GM18867 (cell line): ENCODE data around the gene PMIS2.

Experiments used
- ATAC-seq: cut with Tn5 transposase; IDR thresholded peaks from one replicate; pipeline ENCODE4 v1.9.1; 2021; ENCODE audit warnings: mild to moderate bottlenecking, moderate library complexity; ENCODE audit not compliant: unreplicated experiment

Gene PMIS2

DNA sequence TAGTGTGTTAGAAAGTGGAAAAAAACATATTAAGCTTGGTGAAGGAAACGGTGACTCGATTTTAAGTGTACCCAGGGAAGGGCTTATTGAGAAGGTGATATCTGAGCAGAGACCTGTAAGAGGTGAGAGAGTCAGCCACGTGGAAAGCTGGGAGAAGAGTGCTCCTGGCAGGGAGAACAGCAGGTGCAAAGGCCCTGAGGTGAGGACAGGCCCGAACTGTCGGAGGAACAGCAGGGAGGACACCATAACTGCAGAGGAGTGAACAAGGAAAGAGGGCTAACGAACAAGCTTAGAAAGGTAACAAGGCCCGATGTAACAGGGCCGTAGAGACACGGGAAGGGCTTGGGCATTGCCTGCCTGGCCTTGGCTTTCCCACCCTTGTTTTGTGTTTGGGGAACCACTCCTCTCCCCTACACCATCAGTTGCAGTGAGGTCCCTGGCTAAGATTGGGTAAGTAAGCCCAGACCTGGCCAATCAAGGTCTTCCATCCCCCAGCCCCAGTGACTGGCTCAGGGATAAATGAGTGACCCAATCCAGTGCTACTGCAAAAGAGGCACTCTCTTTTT is 29.9 kb upstream of the PMIS2 start:
- ATAC-seq, result no peak

DNA sequence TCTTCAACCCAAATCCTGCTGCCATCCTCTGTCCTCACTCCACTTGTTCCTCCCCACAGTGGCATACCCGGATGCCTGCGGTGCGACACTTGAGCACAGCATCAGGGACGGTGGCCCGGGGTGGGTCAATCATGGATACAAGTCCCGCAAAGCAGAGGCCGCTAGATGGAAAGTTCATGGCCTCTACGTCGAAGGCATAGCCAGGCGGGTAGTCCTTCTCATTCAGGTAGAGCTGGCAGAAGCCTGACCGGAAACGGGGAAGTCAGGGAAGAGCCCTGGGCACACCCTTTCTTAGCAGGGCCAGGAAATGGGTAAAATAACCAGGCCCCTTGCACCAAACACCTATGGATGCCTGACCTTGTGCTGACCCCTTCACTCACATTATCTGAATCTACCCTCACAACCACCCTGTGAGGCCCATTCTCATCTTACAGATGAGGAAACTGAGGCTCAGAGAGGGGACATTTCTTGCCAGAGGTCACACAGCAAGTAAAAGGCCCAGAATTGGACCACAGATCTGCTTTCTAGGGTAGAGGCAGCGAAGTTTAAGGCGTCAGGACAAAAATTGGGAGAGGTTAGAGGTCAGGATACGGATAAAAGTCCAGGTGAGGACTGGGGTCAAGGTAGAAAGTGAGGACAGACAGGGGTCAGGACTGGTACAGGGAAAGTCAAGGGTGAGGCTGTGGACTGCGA is 29.0 kb upstream of the PMIS2 start:
- ATAC-seq, result no peak

DNA sequence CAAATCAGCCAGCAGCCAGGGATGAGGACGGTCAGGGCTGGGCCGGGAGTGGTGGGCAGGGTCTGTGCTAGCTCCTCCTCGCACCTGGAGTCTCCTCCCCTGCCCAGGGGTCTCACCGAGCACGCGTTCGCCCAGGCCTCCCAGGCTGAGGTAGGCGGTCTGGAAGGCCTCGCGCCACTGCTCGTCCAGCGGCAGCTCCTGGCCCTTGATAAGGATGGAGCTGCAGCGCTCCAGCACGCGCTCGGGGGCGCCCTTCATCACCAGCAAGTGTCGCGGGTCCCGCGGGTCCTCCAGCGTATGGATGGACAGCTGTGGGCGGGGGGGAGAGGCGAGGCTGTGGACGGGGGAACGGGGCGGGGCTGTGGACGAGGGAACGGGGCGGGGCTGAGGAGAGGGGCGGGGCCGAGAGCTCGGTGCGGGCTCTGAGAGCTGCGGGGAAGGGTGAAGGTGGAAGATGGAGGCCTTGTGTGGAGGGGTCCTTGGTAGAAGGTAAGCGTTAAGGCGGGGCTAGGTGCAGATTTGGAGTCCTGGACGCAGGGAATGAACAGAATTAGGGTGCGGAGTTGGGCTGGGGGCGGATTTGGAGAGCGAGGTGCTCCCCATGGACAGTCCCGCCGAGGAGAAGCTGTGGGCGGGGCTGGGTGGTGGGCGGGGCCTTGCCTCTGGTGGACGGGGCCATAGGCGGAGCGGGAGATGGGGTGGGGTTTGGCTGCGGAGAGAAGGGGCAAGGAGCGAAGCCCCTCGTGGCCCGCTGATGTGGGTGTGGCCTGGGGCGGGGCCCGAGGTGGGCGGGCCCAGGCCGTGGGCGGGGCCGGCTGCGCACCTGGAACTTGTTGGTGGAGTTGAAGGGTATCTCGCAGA is 28.2 kb upstream of the PMIS2 start:
- ATAC-seq, result no peak

DNA sequence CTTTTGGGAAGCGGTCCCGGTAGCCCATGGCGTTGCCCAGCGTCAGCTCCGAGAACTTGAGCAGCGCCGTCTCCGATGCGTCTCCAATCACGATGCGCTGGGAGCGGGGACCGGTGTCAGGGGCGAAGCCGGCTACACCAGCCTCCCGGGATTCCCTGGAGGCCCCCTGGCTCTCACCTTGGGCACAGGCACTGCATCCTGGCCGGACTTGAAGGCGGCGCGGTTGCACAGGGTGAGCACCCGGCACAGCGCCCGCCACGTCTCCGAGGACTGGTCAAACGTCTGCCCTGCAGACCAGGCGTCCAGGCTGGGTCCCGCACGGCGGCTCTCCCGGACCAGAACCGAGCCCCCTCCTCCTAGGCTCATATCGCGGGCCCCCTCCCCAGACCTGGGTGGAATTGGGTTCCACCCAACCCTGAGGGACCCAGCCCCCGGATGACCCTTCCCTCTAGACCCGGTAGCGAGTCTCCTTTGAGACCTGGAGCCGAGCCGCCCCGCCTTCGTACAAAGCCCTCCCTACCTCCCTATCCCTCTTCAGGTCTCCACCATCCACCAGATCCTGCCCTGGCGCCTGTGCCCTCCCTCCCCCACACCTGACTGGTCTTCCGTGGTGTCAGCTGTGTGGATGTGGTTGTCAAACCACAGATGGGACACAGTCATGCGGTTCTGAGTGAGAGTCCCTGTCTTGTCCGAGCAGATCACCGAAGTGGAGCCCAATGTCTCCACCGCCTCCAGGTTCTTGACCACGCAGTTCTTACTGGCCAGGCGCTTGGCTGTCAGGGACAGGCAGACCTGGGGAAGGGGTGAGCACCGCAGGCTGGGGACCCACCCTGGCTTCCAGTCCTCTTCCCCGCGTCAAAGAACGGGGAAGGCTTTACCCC is 27.3 kb upstream of the PMIS2 start:
- ATAC-seq, result no peak

DNA sequence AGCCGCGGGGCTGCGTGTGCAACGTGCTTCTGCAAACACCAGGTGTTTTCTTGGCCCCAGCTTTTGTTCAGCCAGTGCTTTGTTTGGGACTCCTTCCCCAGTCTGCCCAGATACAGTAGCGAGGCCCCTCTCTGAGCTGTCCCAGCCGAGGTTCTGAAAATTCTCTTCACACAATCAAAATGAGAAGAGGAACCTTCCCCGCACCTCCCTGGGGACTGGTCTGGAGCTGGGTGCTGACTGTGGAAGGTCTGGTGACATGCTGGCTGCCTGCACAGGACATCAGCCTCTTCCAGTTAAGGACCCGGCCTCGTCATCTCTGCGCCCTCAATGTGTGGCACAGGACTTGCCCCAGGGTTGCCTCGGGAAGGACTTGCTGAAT is 26.7 kb upstream of the PMIS2 start:
- peak; percentile 50 for ATAC-seq

DNA sequence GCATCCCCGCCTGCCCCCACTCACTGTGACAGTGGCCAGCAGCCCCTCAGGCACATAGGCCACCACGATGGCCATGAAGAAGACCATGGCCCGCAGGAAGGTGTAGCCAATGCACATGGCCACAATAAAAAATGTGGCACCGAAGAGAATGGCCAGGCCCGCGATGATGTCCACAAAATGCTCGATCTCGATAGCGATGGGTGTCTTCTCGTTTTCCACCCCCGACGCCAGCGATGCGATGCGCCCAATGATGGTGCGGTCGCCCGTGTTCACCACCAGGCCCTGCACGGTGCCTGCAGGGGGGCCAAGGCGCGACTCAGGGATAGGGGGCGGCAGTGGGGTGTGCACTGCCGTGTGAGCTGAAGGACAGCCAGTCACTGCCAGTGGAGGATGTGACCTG is 26.2 kb upstream of the PMIS2 start:
- no peak for ATAC-seq

DNA sequence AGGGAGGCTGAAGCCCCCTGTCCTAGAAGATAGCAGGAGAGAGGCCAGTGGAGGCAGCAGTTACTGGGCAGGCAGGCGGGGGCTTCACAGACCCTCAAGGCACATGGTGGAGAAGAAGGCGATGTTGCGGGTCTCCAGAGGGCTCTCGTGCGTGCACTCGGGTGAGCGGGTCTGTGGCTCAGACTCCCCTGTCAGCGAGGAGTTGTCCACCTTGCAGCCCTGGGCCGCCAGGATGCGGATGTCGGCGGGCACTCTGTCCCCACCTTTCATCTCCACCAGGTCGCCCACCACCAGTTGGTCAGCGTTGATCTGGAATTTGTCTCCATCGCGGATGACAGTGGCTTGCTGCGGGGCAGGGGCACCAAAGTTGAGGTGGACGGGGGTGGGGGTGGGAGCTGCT is 25.7 kb upstream of the PMIS2 start:
- no peak for ATAC-seq

DNA sequence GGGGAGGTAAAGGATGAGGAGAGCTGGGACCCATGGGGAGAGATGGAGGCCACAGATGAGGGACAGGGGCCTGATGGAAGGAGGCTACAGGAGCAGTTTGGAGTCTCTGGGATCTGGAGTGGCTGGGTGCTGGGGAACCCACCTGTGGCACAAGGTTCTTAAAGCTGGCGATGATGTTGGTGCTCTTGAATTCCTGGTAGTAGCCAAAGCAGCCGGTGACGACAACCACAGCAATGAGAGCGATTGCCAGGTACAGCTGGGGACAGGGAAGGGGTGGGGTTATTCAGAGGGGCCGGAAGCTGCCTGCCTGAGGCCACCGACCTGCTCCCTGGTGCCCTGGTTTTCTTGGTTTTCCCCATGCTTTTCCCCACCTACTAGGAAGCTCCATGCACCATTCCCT is 25.3 kb upstream of the PMIS2 start:
- ATAC-seq, result no peak

DNA sequence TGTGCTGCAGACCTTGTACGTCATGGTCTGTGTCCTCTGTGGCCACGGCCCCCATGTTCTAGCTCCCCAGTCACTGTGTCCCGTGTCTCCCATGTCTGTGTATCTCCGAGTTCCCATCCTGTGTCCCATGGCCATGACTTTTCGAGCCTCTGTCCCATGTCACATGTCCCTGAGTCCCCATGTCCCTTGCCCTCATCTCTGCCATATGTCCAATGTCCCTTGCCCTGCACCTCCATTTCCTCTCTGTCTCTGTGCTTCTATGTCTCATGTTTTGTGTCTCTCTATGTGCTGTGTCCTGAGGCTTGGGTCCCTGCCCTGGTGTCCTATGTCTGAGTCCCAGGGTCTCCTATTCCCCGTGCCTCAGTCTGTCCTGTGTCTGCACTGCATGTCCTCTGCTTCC is 24.5 kb upstream of the PMIS2 start:
- ATAC-seq, result no peak

DNA sequence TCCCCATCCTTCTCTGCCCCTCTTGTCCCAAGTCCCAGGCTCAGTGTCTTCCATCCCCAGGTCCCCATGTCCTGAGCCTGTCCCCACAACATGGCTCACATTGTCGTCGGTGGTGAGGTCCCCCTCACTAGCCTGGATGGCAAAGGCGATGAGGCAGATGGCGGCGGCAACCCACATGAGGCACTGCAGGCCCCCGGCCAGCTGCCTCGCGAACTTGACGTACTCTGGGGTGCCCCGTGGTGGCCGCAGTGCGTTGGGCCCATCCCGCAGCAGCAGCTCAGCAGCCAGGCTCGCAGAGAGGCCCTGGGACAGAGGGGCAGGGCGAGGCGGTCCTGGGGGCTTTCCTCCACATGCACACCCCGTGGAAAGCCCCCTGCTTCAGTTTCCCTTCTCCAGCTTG is 23.6 kb upstream of the PMIS2 start:
- no peak for ATAC-seq

DNA sequence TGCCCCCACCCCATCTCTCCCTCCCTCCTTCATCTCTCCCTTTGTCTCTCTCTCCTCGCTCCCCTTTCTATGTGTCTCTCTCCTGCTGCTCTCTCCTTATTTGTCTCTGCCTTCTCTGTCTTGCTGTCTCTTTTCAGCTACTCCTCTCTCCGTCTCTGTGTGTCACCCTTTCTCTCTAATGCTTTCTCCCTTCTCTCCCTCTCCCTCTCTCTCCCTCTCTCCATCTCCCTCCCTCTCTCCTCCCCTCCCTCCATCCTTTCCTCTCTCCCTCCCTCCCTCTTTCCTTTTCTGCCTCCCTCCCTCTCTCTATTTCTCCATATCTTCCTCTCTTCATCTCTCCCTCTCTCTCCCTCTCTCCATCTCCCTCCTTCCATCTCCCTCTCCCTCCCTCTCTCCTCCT is 23.2 kb upstream of the PMIS2 start:
- no peak for ATAC-seq

DNA sequence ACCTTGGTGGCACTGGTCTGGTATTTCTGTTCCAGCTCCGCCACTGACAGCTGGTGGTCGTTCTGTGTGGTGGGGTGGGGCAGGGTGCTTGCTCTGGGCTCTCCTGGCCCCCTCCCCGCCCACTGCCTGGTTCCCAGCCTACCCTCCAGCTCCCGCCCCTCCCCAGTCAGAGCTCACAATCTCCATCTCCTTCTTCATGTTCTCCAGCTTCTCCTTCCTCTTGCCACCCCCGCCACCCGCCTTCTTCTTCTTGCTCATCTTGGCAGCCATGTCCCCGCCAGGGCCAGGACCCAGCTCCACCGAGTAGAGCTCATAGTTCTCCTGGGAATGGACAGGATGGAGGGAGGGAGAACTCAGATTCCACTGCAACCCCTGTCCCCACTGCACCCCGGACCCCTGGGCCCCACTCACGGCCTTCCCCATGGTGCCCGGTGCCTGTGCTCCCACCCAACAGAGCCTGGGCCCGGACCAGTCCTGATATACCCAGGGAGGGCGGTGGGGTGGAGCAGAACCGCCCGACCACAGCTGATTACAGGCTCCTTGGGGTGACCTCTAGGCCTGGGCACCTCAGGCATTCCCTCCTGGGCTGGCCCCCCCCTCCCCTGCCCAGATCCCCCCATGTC is 22.7 kb upstream of the PMIS2 start, which contains the start of gene ATP4A:
ATP4A (minus strand) TSS at position 452 of the 623 bp plus-strand sequence; CDS start at position 423, 29 bp downstream.
- no peak for ATAC-seq

DNA sequence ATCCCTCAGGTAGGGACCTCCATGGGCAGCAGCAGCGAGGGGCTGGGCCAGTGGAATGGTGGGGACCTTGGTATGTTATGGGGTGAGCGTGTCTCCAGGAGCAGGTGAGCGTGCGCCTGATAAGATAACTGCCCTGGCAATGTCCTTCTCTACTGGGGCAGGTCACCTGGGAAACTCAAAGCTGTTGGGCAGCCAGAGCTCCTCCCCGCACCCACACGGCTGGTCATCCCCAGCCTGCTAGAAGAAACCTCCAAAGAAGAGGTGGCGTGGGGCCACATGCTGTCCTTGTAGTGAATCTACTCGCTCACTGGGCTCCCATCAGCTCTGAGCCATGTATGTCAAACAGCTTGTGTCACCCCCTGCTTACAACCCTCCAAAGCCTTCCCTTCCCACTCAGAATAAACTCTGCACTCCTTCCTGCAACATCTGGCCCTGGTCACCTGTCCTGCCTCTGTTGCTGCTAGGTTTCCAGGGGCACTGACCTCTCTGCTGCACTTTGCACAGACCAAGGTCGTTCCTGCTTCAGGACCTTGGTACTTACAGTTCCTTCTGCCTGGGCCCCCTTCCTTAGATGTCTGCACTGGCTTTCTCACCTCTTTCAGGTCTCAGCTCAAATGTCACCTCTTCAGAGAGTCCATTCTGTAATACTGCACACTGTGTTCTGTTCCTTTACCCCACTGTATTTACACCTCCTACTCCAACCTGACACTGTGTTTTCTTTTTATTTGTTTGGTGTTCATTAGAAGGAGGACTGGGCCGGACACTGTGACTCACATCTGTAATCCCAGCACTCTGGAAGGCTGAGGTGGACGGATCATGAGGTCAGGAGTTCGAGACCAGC is 20.7 kb upstream of the PMIS2 start:
- no peak for ATAC-seq

DNA sequence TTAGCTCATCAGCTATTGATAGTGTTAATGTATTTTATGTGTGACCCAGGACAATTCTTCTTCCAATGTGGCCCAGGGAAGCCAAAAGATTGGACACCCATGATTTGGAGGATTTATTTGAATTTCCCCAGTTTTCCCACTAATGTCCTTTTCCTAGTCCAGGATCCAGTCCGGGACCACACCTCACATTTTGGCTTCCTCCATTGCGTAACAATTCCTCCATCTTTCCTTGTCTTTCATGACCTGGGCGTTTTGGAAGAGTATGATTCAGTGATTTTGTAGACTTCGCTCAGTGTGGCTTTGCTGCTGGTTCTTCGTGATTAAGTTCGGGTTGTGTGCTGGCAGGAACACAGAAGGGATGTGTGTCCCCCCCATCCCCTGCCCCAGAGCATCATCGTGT is 19.2 kb upstream of the PMIS2 start:
- ATAC-seq, result no peak

DNA sequence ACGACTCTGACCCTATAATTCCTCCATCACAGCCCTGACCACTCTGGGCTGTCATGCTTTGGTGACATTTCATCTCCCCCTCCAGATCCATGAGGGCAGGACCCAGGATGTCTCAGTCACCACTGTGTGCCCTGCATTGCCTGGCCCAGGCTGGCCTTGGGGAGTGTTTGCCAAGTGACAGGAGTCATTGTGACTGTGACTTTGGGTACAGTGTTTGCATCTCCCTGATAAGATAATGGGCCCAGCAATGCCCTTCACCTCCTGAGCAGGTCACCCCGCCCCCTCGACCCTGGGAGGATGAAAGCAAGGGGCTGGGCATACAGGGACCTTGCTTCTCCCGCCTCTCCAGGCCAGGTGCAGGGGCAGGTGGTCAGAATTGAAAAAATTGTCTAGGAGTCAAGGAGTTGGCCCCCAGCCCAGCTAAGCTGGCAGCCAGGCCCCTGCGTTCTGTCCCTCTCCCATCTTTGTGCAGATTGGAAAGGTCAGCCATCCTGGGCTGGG is 16.6 kb upstream of the PMIS2 start:
- no peak for ATAC-seq

DNA sequence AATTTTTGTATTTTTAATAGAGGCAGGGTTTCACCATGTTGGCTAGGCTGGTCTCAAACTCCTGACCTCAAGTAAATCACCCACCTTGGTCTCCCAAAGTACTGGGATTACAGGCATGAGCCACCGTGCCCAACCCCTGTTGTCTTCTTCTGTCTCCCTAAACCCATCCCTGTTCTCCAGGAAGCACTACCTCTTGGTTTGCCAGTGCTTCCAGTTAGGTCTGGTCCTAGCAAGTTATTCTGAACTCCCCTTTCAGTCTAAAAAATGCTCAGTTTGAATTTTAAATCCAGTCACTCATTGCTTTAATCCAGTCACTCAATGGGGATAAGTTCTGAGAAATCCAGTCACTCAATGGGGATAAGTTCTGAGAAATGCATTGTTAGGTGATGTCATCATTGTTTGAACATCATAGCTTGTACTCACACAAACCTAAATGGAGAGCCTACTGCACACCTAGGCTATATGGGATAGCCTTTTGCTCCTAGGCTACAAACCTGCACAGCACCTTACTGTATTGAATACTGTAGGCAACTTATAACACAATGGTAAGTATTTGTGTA is 14.5 kb upstream of the PMIS2 start:
- no peak for ATAC-seq

DNA sequence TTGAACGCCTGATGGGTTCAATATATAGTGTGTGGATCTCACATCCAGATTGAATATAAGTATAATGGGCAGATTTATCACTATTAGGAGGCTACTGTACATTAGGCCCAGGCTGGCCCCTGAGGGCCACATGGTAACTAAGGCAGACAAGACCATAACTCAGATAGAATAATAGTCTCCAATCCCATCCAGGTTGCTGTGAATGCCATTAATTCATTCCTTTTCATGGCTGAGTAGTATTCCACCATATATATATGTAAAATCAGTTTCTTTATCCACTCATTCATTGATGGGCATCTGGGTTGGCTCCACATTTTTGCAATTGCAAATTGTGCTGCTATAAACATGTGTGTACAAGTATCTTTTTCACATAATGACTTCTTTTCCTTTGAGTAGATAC is 8.1 kb upstream of the PMIS2 start:
- ATAC-seq, result no peak

DNA sequence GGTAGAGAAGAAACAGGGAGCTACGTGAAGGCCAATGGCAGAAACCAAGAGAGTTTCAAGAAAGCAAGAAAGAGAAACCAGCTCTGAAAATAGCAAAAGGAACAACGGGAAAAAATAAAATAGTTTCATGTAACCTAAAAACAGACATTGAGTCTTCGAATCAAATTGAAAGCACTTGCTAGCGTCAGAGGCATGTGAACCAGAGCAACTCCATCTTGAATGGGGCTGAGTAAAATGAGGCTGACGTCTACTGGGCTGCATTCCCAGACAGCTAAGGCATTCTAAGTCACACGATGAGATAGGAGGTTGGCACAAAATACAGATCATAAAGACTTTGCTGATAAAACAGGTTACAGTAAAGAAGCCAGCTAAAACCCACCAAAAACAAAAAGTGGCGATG is 7.3 kb upstream of the PMIS2 start:
- ATAC-seq, result no peak

DNA sequence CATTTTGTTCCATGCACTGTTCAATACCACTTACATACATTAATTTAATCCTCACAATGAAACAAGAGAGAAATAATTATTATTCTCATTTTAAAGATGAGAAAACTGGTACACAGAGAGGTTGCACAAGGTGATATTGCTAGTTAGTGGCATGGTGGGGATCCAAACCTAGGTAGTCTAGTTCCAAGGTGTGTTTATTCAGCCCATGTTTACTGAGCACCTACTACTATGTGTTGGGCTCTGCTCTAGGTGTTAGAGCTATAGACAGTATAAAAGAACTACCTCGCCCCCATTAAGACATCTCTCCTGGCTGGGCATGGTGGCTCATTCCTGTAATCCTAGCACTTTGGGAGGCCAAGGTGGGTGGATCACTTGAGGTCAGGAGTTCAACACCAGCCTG is 3.2 kb upstream of the PMIS2 start:
- ATAC-seq, result no peak
